ENCODE results near the gene PKN1.
A peak's percentile ranks its signal among the peaks of the same experiment; 100 is the strongest.
"Not testable (repeated sequence)": the region's sequence is repeated elsewhere in the genome, so short reads cannot be mapped to it uniquely, and the experiment has no call there.

PKN1 gene

DNA sequence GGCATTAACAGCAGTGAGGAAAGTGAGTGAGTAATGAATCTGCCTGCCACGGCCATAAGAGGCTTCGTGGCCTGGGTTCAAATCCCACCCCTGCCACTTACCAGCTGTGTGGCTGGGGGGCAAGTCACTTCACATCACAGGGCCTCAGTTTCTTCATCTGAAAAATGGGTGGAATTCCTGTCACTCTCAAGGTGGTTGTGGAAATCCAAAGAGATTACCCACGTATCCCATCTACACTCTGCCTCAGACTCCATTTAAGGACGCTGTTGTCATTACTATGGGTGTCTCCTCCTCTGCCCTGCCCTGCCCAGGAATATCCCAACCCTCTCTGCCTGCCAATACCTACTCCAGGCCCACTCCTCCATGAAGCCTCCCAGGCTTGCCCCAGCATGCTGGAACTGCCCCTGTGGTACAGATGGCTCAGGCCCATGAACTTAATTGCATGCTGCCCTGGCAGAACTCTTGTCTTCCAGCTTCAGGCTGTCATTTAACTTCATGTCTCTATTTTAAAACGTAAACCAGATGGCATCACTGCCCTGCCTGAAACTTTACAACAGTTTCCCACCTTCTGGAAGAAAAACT lies 59.7 kb downstream of the PKN1 start:
- DNase-seq = no peak

- DNase-seq = no peak
These were observed 61.3 kb downstream of the PKN1 start for GRCh38 chr19:14494411-14494810.

- DNase-seq = no peak
These were observed 62.0 kb downstream of the PKN1 start for GRCh38 chr19:14494910-14495671.

GRCh38 chr19:14495672-14496028 lies 62.5 kb downstream of the PKN1 start:
- DNase-seq = no peak

- peak; percentile 88 for DNase-seq
These were observed 63.1 kb downstream of the PKN1 start, which contains the start of gene GIPC1 for GRCh38 chr19:14496029-14496833. Gene GIPC1, minus strand, starts transcription at chr19:14496127. Its CDS starts 13,151 bp downstream, at chr19:14482976.

GRCh38 chr19:14496834-14497227 lies 63.7 kb downstream of the PKN1 start:
- DNase-seq = no peak

DNA sequence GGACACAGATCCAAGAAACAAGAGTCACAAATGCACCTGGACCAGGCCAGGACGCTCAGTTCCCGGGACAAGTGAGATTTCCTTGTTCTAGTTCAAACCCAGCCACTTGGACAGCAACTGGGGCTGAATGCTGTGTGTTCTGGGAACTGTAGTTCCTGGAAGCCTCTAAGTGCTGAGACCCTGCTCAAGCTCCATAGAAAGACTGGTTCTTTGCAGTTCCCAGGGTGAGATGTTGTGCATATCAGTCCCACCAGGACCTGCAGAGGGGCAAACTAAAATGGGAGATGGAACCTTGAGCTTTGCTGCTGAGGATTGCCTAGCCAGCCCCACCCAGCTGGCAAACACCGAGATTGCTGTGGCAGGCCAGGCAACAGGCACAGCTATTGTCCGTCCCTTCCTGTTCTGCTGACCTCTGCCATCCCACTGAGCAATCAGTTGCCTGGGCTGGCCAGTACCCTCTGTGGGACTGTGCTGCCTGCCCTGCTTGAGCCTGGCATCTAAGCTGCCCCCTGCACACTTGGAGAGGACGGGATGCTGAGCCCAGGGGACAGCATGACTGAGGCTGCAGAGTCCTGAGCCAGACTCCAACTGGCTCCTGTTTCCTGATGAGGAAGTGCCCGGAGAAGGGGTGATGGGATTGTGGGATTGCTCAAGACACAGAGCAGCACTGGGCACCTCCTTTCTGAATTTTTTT lies 64.3 kb downstream of the PKN1 start:
- no peak for DNase-seq

GRCh38 chr19:14502334-14503092 lies 69.4 kb downstream of the PKN1 start:
- no peak for DNase-seq

DNA sequence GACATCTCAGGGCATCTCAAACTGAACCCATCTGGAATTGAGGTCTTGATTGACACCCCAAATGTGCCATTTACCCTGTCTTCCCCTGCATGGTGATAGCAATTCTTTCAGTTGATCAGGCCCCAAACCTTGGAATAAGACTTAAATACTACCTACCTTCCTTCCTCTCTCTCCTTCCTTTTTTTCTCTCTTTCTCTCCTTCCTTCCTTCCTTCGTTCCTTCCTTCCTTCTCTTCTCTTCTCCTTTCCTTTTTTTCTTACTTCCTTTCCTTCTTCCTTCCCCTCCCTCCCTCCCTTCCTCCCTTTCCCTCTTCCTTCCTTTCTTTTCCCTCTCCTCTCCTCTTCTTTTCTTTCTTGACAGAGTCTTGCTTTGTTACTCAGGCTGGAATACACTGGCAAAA lies 70.2 kb downstream of the PKN1 start:
- DNase-seq = no peak

DNA sequence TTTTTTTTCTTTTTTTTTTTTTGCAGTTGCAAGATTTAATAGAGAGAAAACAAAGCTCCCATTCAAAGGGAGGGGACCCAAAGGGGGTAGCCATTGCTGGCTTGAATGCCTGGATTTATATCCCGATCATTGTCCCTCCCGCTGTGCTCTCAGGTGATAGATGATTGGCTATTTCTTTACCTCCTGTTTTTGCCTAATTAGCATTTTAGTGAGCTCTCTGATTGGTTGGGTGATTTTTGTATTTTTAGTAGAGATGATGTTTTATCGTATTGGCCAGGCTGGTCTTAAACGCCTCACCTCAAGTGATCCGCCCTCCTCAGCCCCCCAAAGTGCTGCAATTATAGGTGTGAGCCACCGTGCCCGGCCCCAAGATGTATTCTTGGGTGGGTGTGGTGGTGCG lies 71.5 kb downstream of the PKN1 start:
- not testable (repeated sequence) for DNase-seq

DNA sequence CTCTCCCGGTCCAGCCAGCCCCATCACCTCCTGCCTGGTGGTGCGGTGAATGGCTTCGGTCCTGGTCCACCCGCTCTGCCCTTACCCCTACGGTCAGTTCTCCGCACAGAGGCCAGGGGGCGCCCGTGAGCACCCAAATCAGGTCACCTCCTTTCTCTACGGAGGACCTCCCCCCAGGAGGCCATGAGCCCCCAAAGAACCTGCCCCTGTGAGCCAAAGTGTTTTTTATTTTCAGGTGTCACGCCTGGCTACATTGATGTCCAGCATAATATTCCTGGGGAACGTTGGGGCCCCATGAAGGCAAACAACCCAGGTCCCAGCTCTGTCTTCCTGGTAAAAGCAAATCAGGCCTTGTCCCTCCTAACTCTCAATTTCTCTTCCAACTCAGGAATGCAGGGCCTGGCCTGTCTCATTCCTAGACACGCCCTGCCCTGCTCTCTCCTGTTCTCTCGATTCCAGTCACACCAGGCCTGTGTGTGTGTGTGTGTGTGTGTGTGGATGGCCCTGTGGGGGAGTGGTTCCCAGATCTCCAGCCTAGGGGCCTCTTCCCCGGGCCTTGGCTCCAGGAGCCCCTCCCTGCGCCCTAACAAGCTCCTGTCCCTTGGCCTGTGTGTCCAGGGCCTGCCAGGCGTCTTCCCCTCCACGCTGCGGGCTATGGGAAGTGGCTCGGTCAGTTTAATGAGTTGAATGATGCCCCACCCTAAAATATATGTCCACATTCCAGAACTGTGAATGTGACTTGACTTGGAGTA lies 72.6 kb downstream of the PKN1 start:
- peak; percentile 79 for DNase-seq

GRCh38 chr19:14507704-14508542 lies 74.8 kb downstream of the PKN1 start:
- DNase-seq = no peak

- DNase-seq = no peak
These were observed 77.5 kb downstream of the PKN1 start for GRCh38 chr19:14510311-14511228.

DNA sequence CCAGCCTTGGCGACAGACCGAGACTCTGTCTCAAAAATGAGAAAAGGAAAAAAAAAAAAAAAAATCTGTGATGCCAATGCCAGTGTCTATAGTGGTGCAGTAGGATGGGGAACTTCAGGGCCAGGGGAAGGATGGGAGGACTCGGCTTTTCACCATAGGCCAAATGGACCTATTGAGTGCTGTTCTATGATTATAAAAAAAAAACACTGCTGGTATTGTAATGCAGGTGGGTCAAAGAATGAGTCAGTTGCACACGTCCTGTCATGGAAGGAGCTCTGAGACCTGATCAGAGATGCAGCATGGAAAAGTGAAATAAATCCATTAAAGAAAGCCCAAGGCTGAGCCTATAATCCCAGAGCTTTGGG lies 78.1 kb downstream of the PKN1 start:
- DNase-seq = no peak

- DNase-seq = no peak
These were observed 79.4 kb downstream of the PKN1 start for GRCh38 chr19:14512406-14512961.

- DNase-seq = no peak
These were observed 81.2 kb downstream of the PKN1 start for GRCh38 chr19:14514215-14514863.

GRCh38 chr19:14515501-14516047 lies 82.5 kb downstream of the PKN1 start:
- DNase-seq = no peak

DNA sequence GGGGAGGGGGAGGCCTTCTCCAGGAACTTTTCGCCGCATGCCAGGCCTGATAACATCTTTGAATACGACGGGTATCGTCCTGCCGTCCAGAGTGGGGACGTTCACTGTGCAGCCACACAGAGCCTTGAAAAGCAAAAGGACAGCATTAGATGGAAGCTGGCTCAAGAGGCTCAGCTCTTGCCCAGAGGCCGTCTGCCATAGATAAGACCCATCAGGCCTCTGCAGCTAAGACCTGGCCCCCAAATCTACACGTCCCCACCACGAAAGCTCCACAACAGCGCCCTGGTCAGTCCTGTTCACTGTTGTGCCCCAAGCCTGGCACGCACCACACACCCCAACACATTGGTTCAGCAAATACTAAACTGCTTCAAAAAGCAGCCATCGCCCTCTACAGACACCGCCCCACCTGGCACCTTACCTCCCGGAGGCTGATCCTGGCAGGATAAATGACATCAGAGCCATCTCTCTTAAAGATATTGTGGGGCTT lies 83.0 kb downstream of the PKN1 start:
- no peak for DNase-seq

Data from activated CD4-positive, CD25-positive, alpha-beta regulatory T cell treated with anti-CD3 and anti-CD28 coated beads, Interleukin-2, amount 50 U/mL, for 72 hours (primary cell).